NCI-H526 (cell line): ENCODE results near the gene KRT82.
"Not testable (repeated sequence)": the region's sequence is repeated elsewhere in the genome, so short reads cannot be mapped to it uniquely, and the experiment has no call there.

Experiments used
- DNase-seq, 2 experiments: peaks; one replicate each; lab custom pipeline; 2025; lab: John Stamatoyannopoulos, UW

The KRT82 gene

DNA sequence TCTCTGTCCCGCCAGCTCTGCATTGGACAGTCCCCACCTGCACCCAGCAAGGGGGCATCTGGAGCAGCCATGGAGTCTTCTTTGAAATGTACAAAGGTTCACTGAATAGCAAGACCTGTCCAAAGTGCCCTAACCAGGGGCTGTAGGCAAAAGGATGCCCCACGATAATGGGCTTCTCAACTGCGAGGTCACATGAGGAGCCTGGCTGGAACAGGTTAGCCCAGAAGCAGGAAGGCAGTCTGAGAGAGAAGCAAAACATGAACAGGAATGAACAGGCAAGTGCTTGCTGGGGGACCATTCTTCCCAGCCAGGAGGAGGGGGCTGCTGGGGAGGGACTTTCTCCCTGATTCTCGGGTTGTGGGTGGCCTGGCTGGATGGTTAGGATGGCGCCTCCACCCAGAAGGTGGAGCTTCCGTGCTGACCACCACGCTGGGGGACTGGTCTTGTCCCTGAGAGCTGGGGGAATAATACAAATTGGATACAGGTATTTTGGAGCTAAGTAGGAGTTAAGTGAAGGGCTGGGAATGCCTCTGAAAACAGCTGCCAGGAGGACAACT is 46.0 kb downstream of the KRT82 start:
- no peak for DNase-seq

DNA sequence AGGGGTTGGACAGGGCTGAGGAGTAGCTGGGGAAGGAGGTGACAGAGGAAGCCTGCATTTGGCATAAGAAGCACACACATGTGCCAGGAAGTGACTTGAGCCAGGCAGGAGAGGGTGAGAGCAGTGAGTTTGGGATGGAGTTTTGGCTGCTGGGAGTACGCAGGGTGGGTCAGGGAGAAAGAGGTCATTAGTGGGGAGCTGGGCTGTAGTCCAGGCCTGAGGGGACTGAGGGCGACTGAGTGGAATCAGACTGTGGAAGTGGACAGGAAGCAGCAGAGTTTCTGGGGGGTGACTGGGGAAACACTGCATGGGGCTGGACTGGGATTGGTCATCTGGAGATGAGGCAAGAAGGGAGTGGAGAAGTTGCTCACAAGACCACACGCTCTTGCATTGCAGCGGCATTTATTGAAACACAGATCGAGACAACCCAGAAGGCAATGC is 46.5 kb downstream of the KRT82 start:
- DNase-seq, result no peak

DNA sequence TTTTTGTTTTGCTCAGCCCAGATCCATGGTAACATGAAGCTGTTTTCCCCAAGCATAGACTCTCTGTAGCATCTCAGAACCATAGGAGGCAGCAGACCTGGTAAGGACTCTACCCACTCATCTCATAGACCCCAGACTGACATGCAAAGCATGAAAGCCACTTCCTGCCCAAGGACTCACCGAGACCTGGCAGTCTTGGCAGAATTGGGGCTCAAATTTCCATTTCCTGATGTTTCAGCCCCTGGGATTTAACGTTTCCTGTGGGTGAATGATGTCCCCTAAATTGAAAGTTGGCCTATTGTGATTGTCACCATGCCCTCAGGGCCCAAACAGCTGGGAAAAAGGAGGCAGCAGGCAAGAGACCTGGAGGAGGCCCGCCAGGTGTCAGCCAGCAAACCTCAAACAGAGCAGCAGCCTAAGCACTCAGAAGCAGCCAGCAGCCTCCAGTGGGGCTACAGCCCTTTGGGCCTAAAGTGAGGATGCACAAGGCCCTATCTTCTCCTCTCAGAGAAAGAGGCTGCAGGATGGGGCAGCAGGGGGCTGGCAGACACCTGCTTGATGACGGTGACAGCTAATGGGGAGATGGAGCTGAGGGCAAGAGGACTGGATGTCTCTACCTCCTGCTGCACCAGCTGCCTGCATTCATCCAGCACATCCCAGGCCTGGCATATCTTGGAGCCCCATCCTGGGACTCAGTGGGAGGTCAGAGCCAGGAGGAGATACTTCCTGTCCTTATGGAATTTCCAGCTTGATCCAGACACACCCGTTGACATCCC is 47.4 kb downstream of the KRT82 start:
- DNase-seq, result peak; percentile 58 to 67

DNA sequence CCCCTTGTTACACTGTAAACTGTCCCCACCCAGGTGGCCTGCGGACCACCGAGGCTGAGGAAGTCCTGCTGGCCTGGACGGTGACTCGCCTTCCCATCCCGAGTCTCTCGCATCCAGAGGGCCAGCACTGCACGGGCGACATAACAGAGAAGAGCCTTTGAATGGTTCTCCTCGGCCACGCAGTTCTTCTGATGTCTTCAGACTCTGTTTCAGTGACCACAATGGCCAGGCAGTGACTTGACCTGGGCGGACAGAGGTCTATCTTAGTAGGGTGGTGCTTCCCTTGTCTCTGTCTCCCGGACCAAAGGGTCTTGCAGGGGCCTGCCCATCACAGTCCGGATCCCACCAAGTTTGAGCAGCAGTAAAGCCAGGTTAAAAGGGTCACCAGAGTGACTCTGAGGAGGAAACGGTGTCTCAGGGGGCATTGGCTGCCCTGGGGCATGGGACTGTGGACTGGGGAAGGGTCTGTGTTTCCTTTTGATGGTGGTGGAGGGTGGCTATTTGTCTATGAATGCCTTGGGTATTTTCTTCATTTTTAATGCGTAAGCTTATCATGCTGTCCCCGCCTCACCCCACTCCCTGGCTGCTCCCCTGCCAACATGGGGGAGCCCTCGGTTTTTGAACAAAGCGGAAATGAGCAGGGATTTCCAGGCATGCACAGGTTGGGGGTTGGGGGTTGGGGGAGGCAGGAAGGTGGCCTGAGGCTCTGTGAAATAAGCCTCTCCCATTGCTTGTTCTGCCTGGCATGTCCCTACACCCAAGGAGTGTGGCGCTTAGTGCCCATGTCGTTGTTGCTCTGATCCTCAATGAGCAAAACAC is 49.2 kb downstream of the KRT82 start:
- DNase-seq, result no peak

DNA sequence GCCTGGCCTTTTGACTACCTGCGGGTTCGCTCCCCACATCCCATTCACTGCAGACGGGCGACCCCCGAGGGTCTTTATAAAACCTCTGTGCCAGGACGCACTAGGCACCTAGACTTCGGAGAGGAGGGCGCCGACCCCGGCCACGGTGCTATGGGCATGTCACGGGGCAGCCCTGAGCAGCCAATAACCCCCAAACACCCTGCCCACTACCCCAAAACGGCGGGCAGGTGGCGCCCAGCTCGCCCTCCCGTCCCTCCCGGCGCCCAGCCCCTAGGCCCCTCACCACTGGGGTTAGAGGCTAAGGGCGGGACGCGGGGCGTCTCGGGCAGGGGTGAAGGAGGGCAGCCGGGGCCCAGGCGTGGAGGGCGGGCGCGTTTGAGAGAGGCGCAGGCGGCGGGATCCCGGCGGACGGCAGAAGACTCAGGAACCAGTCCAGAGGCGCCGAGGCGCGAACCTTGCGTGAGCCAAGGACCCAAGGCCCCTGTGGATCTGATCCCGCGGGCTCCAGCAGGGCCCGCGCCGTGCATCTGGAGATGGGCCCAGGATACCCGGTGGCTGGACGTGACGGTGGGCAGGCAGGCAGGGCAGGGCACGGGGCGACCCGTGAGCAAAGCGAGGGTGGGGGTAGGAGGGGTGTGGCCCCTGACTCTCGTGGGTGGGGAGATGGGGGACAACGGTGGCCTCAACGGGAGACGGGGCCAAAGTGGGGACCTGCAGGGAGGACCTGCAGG is 49.9 kb downstream of the KRT82 start:
- DNase-seq, result no peak

DNA sequence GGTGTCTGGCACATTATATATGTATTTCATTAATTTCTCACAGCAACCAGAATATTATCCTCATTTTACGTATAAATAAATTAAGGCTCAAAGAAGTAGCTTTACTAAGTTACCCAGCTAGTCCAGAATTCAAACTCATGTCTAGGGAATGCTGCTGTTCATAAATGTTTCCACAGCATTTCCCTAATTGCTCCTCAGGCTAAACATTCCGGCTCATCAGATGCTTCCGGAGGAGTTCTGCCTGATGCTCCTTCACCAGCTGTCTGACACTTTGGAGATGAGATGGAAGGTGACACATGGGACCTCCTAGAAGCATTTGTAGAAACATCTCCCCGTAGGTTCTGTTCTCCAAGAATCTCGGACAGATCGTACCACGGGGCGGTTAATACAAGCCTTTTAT is 51.0 kb downstream of the KRT82 start:
- DNase-seq, result no peak

DNA sequence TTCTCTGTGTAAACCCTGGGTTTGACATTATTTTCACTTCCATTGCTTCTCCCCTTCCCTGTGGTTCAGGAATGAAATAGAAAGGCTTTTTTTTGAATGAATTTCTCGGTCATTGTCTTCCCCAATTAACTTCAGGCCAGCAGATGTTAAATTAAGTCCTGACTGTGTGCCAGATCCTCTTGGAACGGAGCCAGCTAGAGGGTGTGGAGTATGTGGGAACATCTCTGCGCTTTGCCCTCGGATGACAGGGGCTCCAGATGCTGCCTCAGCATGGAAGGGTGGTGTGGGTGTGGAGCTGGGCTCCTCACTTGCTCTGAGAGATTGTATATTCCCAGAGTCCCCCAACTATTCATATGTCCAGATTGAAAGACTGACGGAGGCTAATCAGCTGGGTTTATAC is 51.9 kb downstream of the KRT82 start:
- no peak for DNase-seq

DNA sequence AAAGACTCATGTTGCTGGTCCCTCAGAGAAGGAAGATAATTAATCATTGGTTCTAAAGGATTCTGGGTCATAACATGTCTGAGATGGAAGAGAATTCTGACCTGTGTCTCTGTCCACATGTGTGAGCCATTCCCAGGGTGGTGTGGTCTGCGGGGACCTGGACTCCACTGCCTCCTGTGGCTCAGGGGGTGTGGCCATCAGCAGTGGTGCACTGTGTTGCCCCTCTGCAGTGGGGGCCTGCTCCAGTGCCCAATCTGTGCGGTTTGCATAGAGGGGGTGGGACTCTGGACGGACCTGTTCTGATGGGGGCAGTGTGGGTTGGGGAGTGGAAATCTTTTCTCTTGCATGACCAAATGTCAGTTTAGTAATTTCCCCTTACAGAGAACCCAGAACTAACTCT is 52.4 kb downstream of the KRT82 start:
- no peak for DNase-seq

DNA sequence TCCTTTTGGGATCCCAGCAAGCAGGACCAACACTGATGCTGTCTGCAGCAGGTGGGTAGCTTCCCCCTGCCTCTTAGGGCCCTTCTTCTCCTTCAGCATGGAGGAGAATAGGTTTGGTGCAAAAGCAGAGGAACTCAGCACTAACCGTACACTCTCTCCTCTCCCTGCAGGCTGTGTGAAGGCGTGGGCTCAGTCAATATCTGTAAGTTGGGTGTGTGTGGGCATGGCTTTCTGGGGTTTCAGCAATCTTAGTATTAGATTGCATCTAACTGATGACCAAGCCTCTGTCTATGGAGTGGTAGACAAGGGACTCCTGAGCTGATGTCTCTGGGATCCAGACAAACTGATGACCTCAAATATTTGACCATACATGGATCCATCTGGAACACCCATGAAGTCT is 53.2 kb downstream of the KRT82 start:
- no peak for DNase-seq

DNA sequence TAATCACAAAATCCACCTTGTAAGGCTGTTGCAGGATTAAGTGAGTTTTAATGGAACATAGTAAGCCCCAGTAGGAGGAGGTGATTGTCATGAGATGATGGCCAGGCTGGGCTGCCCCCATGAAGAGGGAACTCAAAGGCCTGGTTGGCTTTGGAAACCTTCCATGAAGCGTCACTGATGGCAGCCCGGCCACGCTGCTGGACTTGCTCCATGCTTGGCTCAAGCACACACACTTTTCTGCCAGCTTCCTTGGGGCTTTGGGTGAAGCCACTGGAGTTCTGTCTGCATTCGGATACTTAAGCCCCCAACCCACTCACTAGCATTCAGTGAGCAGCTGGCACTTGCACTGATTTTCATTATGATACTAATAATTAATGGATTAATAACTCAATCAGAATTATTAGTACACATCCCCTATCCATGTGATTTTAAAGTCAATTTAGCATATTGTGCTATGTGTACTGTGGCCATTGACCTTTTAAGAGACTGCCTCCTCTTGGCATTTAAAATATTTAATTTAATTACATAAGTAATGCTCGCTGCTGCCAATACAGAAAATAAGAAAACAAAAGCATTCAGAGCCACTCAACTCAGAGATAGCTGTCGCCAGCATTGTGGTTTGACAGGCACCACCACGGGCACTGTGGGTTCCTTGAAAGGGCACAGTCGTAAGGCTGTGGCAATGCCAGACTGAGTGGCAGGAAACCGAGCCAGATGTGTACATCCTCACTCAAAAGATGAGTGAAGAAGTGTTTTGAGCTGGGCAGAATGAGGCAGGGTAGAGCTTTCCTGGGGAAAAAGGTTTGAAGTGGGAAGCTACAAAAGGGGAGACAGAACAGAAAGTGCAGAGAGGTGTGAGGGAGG is 54.7 kb downstream of the KRT82 start:
- no peak for DNase-seq

DNA sequence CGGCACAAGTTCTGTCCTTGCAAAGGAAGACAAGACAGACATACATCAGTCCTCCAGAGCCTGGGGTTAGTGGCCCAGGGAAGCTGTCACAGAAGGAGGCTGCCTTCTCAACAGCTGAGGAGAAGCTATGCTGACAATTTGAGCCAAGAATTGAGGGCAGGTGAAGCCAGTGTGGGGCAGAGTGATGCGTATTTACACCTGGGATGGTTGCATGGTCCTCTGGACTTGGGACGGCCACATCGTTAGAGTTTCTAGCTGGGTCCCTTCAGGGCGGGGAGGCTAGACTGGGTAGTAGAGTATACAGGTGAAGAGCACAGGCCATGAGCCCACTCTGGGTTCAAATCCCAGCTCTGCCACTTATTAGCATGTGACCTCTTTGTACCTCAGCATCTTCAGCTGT is 55.3 kb downstream of the KRT82 start:
- no peak for DNase-seq

DNA sequence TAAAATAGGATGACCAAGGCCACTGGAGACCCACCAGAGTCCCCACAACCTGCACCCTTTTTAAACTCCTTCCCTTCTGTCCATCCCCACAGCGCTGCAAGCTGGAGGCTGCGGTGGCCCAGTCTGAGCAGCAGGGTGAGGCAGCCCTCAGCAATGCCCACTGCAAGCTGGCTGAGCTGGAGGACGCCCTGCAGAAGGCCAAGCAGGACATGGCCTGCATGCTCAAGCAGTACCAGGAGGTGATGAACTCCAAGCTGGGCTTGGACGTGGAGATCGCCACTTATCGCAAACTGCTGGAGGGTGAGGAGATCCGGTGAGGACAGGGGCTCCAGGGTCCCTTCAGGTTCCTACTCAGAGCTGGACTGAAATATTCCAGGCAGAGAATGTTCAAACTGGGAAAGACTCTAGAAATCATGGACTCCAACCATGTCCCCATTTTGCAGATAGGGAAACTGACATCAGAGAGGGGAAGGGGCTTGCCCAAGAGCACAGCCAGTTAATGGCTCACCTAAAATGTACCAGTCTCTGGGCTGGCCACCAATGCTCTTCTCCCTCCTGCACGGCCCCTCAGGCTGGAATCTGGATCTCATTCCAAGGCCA is 56.0 kb downstream of the KRT82 start:
- DNase-seq, result no peak

DNA sequence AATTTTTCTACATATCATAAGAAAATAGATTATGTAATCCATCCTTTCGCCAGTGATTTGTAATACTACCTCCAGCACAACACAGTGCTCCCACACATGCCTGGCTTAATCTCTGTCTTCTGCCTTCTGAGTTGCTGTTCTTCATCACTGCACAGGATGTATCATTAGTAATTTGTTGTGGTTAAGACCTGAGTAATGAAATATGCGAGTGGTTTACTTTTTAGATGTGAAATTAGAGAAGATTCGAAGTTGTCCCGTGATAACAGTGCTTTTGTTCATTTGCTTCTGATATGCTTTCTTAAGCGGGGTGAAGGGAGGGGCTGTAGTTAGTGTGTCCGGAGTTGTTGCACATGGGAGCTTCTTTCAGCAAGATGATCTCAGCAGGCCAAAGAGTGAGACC is 56.9 kb downstream of the KRT82 start:
- no peak for DNase-seq

DNA sequence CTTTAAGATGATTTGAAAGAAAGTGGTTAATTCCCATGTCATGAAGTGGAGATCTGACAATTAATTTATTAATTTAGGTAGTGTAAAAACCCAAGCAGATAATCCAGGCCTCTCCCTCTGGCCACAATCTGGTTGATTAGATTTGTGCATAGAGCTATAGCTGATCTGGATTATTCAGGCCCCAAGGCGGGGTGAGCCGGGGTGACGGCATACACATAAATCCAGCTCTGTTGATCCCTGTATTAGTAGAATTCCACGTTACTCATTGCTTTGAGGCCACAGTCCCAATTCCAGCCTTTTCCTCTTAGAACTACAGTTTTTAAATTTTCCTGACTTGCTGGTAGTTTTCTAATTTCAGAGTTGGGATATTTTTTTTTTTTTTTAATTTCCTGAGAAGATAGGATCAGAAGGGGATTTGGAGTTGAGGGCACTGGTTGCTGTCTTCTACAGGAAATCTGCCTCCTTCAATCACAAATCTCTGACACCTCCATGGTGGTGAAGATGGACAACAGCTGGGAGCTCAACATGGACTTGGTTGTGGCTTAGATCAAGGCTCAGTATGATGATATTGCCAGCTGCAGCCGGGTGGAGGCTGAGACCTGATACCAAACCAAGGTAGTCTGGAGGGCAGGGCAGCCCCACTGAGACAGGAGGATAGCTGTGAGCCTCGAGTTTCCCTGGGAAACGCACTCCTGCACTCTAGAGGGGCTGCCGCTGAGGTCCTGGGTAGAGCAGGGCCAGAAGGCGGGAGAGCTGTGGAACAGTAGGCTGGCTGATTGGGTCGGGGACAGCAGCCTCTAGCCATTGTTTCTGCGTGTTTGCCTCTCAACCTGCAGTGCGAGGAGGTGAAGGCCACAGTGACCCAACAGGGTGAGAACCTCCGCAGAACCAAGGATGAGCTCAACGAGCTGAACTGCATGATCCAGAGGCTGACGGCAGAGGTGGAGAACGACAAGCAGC is 58.3 kb downstream of the KRT82 start:
- no peak for DNase-seq

DNA sequence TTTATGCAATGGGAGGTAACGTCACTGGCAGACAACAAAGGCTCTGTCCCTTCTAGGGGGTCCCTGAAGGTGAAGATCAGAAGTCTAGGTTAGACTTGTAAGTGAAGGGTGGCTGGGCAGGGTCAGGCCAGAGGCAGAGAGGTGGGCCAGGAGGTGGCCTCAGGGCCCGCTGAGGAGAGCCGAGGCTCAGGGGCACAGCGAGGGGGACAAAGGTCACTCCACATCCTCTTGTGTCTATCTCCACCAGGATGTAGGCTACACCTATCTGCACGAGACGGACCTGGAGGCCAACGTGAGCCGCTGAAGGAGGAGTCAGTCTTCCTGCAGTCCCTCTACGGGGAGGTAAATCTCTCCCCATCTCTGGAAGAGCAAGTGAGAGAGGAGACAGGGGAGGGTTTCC is 59.1 kb downstream of the KRT82 start:
- no peak for DNase-seq

DNA sequence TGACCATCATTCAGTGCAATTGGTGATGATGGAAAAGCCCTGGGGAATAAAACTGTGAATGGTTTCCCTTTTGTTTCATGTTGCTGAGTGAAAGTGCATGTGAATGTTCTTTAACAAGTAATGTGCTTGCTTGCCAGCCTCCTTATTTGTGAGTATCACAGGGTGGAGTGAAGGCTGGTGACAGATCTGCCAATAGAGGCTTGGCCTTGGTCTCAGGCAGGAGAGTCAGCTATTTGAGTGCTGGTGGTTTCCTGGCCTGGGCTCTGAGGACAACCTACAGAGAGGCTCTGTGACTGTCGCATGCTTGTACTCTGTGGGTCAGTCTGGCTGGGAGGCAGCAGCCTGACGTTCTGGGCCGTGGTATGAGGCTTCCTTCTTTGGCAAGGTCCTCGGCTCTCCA is 59.5 kb downstream of the KRT82 start:
- no peak for DNase-seq

DNA sequence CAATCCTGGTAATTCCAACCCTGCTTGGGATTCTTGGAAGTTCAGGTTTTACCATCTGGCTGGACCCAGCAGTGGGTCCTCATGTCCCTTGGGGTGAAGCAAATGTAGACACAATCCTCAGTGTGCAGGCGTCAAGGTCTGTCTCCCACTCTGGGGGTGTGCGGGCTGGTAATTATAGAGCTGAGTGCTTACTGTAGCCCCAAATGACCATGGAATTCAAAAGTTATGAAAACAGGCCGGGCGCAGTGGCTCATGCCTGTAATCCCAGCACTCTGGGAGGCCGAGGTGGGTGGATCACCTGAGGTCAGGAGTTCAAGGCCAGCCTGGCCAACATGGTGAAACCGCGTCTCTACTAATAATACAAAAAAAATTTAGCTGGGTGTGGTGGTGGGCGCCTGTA is 61.1 kb downstream of the KRT82 start:
- DNase-seq, result not testable (repeated sequence)

DNA sequence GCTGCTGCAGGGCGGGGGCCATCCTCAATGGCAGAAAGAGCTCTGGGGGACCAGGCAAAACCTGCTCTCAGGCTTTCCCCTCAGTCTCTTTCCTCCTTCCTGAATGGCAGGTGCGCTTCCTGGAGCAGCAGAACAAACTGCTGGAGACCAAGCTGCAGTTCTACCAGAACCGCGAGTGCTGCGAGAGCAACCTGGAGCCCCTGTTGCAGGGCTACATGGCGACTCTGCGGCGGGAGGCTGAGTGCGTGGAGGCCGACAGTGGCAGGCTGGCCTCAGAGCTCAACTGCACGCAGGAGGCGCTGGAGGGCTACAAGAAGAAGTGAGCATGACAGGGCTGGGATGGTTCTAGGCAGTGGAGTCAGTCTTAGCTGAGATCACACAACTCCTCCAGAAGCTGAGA is 62.0 kb downstream of the KRT82 start:
- DNase-seq, result no peak
